GM21529 (cell line): ENCODE data around the gene NEK5.
"Not testable (repeated sequence)": the region's sequence is repeated elsewhere in the genome, so short reads cannot be mapped to it uniquely, and the experiment has no call there.

ENCODE experiments used
- ATAC-seq: cut with Tn5 transposase; IDR thresholded peaks from one replicate; pipeline ENCODE4 v1.9.1; 2021; ENCODE audit not compliant: unreplicated experiment

NEK5 gene

GRCh38 chr13:52079891-52080290, 49.0 kb downstream of the NEK5 start:
- ATAC-seq: not testable (repeated sequence)

GRCh38 chr13:52070929-52071523, 57.8 kb downstream of the NEK5 start:
- no peak for ATAC-seq

GRCh38 chr13:52067237-52067636, 61.6 kb downstream of the NEK5 start:
- no peak for ATAC-seq

- no peak for ATAC-seq
Measured at GRCh38 chr13:52061587-52061986, 67.3 kb downstream of the NEK5 start.

GRCh38 chr13:52061064-52061463, 67.8 kb downstream of the NEK5 start:
- ATAC-seq: not testable (repeated sequence)

GRCh38 chr13:52053460-52053859, 75.4 kb downstream of the NEK5 start:
- ATAC-seq: no peak

- ATAC-seq: no peak
Measured at GRCh38 chr13:52051400-52051799, 77.5 kb downstream of the NEK5 start.

GRCh38 chr13:52048516-52048915, 80.4 kb downstream of the NEK5 start:
- ATAC-seq: no peak

GRCh38 chr13:52047463-52047862, 81.4 kb downstream of the NEK5 start:
- ATAC-seq: no peak

- no peak for ATAC-seq
Measured at GRCh38 chr13:52043675-52044074, 85.2 kb downstream of the NEK5 start.

GRCh38 chr13:52036037-52036436, 92.8 kb downstream of the NEK5 start:
- ATAC-seq: no peak

- no peak for ATAC-seq
Measured at GRCh38 chr13:52034616-52035226, 94.2 kb downstream of the NEK5 start.

- no peak for ATAC-seq
Measured at GRCh38 chr13:52033039-52033438, 95.8 kb downstream of the NEK5 start.

GRCh38 chr13:52030401-52030800, 98.5 kb downstream of the NEK5 start:
- ATAC-seq: not testable (repeated sequence)

GRCh38 chr13:52029569-52029968, 99.3 kb downstream of the NEK5 start:
- no peak for ATAC-seq

- ATAC-seq: no peak
Measured at GRCh38 chr13:52027832-52028231, 101.0 kb downstream of the NEK5 start.

GRCh38 chr13:52026246-52026626, 102.6 kb downstream of the NEK5 start:
- ATAC-seq: no peak

GRCh38 chr13:52025475-52026245, 103.2 kb downstream of the NEK5 start:
- ATAC-seq: no peak

- ATAC-seq: no peak
Measured at GRCh38 chr13:52024481-52024880, 104.4 kb downstream of the NEK5 start, which contains the start of gene UTP14C. UTP14C (plus strand) TSS chr13:52024691; CDS start chr13:52028805, 4,114 bp downstream.

GRCh38 chr13:52022356-52022755, 106.5 kb downstream of the NEK5 start:
- ATAC-seq: no peak

GRCh38 chr13:52020191-52020590, 108.7 kb downstream of the NEK5 start:
- no peak for ATAC-seq

- no peak for ATAC-seq
Measured at GRCh38 chr13:52016296-52016695, 112.6 kb downstream of the NEK5 start.
